OCI-LY3 (cell line): ENCODE measurements around the gene SLC5A10.
"Not testable (repeated sequence)": the region's sequence is repeated elsewhere in the genome, so short reads cannot be mapped to it uniquely, and the experiment has no call there.

Experiments
- EZH2phosphoT487 ChIP-seq: fragments of 200-600 bp; shearing (Covaris generic); IDR thresholded peaks from 2 replicates; pipeline ENCODE4 v1.6.1; 2018; ENCODE audit warnings: antibody characterized with exemption, mixed run types, low read depth
- TF ChIP-seq, protein P1 (sequence below): fragments of 200-600, 300-600 bp; sonication (generic); IDR thresholded peaks from 2 replicates; pipeline ENCODE4 v1.5.1; 2014; ENCODE audit warnings: antibody characterized with exemption, low read length, low read depth

DNA sequence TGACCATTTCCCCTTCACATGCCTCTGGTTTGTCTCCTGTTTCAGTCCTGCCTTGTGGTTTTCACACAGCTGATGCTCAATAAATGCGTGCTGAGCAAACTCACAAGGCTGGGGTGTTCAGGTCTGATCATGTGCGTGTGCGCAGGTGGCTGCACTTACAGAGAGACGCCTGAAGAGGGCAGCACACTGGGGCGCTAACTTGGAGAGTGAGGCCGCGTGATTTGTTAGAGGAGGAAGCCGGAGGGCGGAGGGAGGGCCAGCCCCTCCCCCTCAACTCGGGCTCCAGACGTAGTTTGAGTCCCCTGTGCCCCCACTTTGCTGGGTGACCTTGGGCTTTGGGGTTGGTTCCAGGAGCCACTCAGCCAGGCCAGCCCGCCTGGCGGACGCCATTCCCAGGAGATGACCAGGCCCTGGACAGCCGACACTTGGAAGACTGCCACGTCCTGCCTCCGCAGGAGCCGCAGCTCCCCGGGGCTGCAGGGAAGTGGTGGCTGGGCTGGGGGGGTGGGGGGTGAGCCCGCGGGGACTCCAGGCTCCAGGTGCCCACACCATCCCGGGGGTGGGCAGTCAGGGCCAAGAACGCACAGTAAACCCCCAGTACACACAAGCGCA, 80.5 kb downstream of the SLC5A10 start:
- TF ChIP-seq, protein P1, sequence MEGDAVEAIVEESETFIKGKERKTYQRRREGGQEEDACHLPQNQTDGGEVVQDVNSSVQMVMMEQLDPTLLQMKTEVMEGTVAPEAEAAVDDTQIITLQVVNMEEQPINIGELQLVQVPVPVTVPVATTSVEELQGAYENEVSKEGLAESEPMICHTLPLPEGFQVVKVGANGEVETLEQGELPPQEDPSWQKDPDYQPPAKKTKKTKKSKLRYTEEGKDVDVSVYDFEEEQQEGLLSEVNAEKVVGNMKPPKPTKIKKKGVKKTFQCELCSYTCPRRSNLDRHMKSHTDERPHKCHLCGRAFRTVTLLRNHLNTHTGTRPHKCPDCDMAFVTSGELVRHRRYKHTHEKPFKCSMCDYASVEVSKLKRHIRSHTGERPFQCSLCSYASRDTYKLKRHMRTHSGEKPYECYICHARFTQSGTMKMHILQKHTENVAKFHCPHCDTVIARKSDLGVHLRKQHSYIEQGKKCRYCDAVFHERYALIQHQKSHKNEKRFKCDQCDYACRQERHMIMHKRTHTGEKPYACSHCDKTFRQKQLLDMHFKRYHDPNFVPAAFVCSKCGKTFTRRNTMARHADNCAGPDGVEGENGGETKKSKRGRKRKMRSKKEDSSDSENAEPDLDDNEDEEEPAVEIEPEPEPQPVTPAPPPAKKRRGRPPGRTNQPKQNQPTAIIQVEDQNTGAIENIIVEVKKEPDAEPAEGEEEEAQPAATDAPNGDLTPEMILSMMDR: not testable (repeated sequence)
- not testable (repeated sequence) for TF ChIP-seq EZH2phosphoT487
